Pons (tissue), 1 donor: Measurements from ENCODE around the gene MARCO.
A peak's percentile ranks its signal among the peaks of the same experiment; 100 is the strongest.
"Not testable (repeated sequence)": the region's sequence is repeated elsewhere in the genome, so short reads cannot be mapped to it uniquely, and the experiment has no call there.

Experiments
- DNase-seq: peaks from one replicate; pipeline ENCODE4 v3.0.0-alpha.2; 2016; ENCODE audit warnings: low spot score

The MARCO gene

GRCh38 chr2:119005051-119005450, 63.1 kb downstream of the MARCO start:
- DNase-seq = no peak

DNA sequence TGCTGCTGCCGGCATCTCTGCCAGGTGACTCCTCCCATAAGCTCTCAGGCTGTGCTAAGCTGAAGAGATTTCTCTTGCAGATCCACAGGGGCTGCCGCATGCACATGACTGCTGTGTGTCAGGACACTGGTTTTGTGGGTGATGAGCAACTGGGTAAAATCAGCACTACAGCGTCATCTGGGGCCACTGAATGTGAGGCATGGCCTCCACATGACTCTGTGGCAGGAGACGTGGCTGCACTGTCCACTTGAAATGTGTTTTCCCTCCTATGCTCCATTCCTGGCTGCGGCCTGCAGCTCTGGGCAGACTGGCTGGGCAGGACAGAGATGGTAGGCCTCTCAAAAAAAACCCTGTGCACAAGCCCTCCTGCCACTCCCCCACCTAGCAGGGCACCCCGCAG, 63.6 kb downstream of the MARCO start:
- DNase-seq = no peak

DNA sequence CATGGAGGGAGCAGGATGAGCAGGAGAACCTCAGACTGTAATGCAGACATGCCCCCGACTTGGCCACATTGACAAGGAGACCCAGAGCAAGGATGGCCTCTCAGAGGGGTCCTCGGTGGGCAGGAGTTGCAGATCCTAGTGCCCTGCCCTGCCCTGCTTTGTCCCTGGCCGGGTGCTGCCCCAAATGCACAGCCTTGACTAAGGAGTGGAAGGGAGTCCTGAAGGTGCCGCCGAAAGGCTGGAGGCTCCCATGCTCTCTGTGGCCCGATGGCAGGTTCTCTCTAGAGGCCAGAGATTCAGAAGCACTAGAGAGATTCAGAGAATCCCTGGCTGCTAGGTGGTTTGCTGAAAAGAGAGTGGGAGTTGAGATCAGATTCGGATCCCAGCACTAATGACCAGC, 64.4 kb downstream of the MARCO start:
- DNase-seq = no peak

GRCh38 chr2:119008108-119008507, 66.1 kb downstream of the MARCO start:
- no peak for DNase-seq

GRCh38 chr2:119009110-119009509, 67.1 kb downstream of the MARCO start:
- DNase-seq = no peak

DNA sequence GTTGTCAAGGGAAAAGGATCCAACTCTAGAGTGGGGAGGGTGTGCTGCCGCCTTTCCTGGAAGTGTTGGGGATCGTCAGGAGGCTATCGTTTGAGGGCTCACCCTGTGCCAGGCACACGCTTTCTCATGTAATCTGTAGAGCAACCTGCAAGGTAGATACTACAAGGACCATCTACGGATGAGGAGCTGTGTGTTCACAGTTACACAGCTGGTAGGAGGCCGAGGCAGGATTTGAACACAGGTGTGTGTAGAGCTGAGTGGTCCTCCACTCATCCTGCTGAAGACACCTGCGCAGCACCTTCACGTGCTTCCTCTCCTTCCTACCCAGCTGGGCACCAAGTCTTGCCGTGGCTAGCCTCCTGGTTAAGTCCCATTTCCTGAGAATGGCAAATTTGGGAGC, 68.3 kb downstream of the MARCO start:
- DNase-seq = no peak

DNA sequence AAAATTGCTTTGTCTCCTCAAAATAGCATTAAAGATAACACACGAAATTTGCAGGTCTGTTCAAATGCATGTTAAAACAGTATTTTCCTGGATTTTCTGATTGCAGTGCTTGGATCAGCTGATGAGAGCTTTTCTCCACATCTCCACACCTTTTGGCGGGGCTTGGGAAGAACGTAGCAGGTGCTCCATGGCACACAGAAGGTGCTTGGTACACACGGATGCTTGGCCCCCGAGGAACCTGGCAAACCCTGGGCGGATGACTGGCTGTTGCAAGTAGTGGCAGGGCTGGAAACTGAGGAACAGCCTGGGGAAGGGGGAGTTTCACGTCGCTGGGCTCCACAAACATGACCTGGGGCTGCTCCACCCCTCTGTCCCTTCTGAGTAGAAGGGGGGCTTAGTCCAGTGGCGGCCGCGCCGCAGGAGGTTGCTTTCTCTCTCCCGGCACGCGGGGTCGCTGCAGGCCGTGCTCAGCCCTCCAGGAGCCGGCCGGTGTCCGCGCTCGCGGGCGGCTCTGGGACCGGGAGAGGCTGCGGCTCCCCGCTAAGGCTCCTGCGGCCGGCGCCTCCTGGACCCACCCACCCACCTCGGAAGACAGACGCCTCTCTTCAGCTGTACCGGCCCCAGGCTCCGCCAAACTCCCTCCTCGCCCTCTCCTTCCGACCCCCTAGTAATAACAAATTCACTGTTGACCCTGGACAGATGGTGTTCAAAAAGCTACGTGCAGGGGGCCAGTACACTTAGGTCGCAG, 69.3 kb downstream of the MARCO start:
- peak; percentile 14 for DNase-seq

- DNase-seq = no peak
Measured at GRCh38 chr2:119011910-119012209, 69.9 kb downstream of the MARCO start.

DNA sequence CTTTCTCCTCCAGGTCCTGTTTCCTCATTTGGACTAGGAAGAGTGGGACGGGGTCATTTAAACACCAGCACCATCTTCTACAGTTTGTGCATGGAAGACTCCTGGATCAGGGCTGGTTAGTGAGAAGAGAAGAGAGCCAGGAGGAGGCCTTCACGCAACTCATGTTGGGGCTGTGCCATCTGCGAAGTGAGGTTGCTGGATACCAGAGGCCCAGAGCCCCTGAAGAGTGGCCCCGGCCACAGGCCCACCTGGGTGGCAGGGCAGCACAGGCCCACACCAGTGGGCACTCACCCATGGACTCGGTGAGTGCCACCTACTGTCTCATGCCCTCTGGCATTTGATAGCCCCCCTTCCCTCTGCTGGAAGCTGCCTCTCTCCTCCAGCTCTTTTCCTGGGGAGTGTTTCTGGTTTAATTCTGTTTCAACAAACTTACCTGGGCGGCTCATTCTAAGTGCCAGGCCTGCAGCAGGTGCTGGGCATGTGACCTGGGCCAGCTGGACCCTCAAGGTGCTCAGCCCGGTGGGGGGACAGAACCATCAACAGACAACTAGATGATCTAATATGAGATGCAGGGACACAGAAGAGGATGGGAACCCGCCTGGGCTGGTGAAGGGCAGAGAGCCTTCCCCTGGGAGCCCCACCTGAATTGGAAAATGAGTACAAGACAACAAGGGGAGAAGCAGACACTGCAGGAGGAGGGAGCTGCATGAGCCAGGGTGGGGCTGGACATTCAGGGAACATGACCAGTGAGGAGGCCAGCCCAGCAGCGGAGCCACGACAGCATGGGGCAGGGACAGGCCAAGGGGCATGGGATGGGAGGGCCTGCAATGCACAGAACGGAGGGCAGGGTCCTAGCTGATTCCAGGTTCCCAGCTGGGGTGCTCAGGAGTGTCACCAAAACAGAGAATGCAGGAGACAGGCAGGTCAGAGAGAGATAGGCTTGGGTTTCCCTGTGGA, 70.6 kb downstream of the MARCO start:
- DNase-seq = no peak

DNA sequence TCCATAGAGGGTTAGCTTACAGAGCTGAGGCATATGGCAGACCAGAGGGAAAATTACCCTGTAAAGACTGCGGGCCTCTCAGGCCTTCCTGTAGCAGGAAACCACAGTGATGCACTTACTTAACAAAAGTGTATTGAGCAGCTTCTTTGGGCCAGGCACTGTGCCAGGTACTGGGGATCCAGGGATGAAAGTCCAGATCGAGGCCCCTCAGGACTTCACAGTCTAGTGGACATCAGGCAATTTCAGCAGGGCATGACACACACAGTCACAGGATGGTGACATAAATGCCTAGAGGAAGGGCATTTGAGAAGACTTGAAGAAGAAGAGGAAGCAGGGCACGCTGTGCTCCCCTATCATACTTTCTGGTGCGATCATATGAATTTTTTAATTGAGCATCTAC, 71.7 kb downstream of the MARCO start:
- no peak for DNase-seq

GRCh38 chr2:119015845-119016244, 73.9 kb downstream of the MARCO start:
- no peak for DNase-seq

- no peak for DNase-seq
Measured at GRCh38 chr2:119019521-119019920, 77.5 kb downstream of the MARCO start.

DNA sequence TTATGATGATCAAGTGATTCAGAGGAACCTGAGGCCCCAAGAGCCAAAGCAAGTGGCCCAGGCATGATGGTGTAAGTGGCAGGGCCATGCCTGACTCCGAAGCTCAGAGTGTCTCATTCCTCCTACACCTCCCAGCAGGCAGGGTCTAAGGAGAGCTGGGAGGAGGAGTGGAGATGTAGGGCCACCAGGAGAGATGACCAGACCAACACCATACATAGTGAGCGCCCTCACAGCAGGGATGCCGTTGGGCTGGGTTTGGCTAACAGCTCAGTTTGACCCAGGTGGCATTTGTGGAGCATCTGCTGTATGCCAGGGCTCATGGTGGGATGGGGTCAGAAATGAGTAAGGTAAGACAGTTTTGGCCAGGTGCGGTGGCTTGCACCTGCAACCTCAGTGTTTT, 80.7 kb downstream of the MARCO start:
- no peak for DNase-seq

- no peak for DNase-seq
Measured at GRCh38 chr2:119023534-119023933, 81.5 kb downstream of the MARCO start.

- no peak for DNase-seq
Measured at GRCh38 chr2:119024152-119024551, 82.2 kb downstream of the MARCO start.

GRCh38 chr2:119024568-119024967, 82.6 kb downstream of the MARCO start:
- DNase-seq = no peak

DNA sequence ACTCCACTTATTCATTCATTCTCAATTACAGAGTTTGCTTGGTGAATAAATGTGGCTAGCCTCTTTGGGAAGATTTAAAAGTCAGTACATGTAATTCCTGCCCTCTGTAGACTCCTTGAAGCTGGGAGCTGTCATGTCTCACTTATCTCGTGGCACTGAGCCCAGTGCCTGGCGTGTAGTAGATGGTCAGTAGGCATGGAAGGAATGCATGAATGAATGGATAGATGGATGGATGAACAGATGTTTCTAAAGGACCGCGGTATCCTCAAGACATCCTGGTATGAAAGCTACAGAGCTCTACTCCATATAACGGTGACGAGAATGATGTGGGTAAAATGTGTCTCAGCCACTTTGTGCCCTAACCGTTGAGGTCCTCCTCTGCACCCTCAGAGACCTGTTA, 83.0 kb downstream of the MARCO start:
- DNase-seq = no peak

- no peak for DNase-seq
Measured at GRCh38 chr2:119025762-119026351, 83.9 kb downstream of the MARCO start.

GRCh38 chr2:119026890-119027289, 84.9 kb downstream of the MARCO start:
- DNase-seq = no peak

DNA sequence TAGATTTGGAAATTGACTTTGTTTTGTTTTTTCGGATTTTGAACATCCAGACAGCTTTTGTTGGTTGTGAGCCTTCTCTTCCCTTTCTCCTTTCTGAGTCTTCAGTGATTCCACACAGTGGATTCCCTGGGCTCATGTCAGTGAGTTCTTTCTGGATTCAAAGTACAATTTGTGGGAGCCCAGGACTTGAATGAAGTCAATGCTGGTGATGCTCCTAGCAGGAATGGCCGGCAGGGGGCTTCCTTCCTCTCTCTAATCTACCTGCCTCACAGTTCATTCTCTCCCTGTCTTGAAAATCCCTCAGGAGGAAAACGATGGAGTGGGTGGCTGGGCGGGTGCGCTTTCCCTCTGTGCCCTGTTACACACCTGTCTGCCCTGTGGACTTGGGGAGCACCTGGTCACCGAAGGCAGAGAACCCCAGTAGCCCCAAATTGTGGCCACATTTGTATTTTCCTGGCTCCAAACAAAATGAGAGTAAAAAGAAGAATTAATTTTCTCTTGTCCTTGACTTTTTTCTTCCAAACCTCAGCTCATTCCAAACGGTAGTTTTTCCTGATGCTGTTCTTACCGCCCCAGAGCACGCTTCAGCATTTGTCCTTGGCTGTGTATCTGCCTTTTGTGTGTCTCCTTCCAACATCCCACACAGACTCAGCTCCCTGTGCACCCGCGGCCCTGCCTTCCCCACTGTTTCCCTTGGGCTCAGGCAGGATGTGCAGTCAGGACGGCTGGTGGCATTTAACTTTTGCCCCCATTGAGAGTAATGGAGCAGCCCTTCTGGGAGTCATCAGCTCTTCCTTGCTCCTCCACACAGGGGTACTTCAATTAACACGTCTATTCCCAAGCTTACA, 86.6 kb downstream of the MARCO start:
- no peak for DNase-seq

GRCh38 chr2:119029297-119029696, 87.3 kb downstream of the MARCO start:
- no peak for DNase-seq

- not testable (repeated sequence) for DNase-seq
Measured at GRCh38 chr2:119037922-119038321, 95.9 kb downstream of the MARCO start.
